Endothelial cell (in vitro differentiated cells): ENCODE results near the gene GSG1L. TPM values are rescaled to one million over a fixed set of nuclear protein-coding genes. Genes with fewer than 3 reads are reported as not detected.

Experiments
- DNase-seq: peaks from one replicate; pipeline ENCODE4 v3.0.0; 2021; ENCODE audit warnings: low spot score
- H3K27ac Mint-ChIP-seq: one replicate; pipeline ENCODE4 v1.8.0; 2021; ENCODE audit warnings: mixed read lengths, inconsistent platforms; ENCODE audit not compliant: unreplicated experiment
- H3K27me3 Mint-ChIP-seq: one replicate; pipeline ENCODE4 v1.8.0; 2021; ENCODE audit warnings: mild to moderate bottlenecking, moderate library complexity, mixed read lengths, inconsistent platforms; ENCODE audit not compliant: unreplicated experiment
- H3K36me3 Mint-ChIP-seq: one replicate; pipeline ENCODE4 v1.8.0; 2021; ENCODE audit warnings: mild to moderate bottlenecking, low read depth, mixed read lengths, inconsistent platforms; ENCODE audit not compliant: unreplicated experiment
- H3K4me1 Mint-ChIP-seq: one replicate; pipeline ENCODE4 v1.8.0; 2021; ENCODE audit warnings: mild to moderate bottlenecking, mixed read lengths, inconsistent platforms; ENCODE audit not compliant: unreplicated experiment
- H3K4me3 Mint-ChIP-seq: one replicate; pipeline ENCODE4 v1.8.0; 2021; ENCODE audit warnings: mild to moderate bottlenecking, mixed read lengths, inconsistent platforms; ENCODE audit not compliant: unreplicated experiment
- H3K9me3 Mint-ChIP-seq: one replicate; pipeline ENCODE4 v1.8.0; 2021; ENCODE audit warnings: mixed read lengths, inconsistent platforms; ENCODE audit not compliant: unreplicated experiment
- total RNA-seq: library from RNA; stranded (reverse); fragmentation: NEBNext Ultra II Directional; extraction: Animal tissue kit (Norgen Biotek cat#: 25700); gene quantifications from one replicate; pipeline ENCODE4 v1.2.1, GENCODE V29; 2021; ENCODE audit not compliant: unreplicated experiment
- TF ChIP-seq, protein P1 (sequence below): fragments of 200-600 bp; sonication (generic); IDR thresholded peaks from one replicate; pipeline ENCODE4 v1.5.0; 2021; ENCODE audit warnings: antibody characterized with exemption; ENCODE audit not compliant: unreplicated experiment

The GSG1L gene
- total RNA-seq, 1 donor from 2014 or later, result 0.38 TPM

DNA sequence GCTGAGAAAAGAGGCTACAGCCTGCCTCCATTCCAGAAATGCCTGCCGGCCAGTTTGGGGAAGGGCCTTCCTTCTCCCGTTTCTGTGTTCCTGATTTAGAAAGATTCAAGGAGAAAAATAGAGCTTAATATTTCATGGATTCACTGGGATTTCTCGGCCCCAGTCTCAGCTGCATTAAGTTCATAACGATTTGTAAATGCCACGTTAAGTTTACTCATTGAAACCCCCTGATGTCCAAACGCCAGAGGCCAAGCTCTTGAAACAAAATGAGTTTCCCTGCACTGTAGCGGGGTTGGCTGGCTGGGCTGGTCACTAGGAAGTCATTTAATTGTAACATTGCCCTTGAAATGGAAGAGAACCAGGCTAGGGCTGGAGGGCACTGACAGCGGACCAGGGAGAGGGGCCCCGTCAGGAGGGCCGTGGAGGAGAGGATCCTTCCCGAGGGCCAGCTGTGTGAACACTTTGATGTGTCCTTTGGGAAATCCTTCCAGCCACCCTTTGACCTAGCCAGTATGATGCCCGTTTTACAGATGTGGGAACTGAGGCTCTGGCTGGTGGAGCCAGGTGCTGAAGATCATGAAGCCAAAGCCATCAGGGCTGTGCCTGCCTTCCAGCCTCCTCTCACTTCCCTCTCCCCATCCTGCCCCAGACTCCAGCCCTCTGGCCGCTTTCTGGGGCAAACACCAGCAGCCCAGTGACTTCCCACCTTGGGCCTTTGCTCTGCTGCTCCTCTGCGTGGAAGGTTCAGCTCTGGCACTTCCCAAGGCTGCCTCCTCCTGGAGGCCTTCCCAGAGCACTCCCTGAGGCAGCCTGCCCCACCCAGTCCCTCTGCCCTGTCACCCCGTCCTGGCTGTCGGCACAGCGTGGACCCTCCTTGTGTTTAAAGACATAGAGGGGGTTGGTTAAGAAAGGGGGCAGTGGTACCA lies 293.0 kb downstream of the GSG1L start:
- Mint-ChIP-seq H3K27ac (no peak overlapping the region), H3K4me3 (no peak overlapping the region), H3K4me1 (peaks cover 3% of the 10 kb centered on the region), H3K9me3 (no peaks in the 10 kb centered on the region), H3K27me3 (peaks cover 4% of the 10 kb centered on the region), H3K36me3 (peaks cover 14% of the 10 kb centered on the region)
- DNase-seq, result no peak
- TF ChIP-seq, protein P1, sequence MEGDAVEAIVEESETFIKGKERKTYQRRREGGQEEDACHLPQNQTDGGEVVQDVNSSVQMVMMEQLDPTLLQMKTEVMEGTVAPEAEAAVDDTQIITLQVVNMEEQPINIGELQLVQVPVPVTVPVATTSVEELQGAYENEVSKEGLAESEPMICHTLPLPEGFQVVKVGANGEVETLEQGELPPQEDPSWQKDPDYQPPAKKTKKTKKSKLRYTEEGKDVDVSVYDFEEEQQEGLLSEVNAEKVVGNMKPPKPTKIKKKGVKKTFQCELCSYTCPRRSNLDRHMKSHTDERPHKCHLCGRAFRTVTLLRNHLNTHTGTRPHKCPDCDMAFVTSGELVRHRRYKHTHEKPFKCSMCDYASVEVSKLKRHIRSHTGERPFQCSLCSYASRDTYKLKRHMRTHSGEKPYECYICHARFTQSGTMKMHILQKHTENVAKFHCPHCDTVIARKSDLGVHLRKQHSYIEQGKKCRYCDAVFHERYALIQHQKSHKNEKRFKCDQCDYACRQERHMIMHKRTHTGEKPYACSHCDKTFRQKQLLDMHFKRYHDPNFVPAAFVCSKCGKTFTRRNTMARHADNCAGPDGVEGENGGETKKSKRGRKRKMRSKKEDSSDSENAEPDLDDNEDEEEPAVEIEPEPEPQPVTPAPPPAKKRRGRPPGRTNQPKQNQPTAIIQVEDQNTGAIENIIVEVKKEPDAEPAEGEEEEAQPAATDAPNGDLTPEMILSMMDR, result no peak

DNA sequence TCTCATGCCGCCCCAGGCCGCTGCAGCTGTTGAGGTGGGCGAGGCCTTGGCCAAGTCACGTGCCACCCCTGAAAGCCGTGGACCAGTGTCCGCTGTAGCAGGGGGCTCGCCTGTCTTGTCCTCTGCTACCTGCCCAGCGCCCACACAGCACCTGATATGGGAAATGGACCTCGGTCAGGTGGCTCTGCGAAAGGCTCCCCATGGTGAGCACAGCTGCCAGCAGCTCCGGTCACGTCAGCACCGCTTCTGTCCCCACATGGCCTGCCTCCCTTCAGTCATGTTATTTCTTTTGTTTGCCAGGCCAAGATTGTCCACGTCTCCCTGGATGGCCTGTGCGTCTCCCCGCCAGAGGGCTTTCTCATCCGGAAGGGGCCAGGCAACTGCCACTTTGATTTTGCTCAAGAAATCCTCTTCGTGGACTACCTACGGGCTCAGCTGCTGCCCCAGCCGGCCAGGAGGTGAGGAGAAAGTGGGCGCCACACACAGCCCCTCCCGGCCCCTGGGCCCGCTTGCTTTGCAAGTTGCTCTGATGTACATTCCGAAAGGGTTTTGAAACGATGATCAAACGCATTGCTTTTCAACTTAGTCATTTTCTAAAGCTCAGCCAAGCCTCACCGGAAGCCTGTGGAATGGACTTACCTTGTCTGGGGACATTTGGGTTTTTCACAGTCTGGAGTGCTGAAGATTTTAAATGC lies 293.8 kb downstream of the GSG1L start:
- Mint-ChIP-seq H3K27ac (no peak overlapping the region), H3K27me3 (peaks cover 2% of the 10 kb centered on the region), H3K9me3 (no peaks in the 10 kb centered on the region), H3K4me3 (no peak overlapping the region), H3K36me3 (peaks cover 19% of the 10 kb centered on the region), H3K4me1 (peaks cover 3% of the 10 kb centered on the region)
- TF ChIP-seq, protein P1, result no peak
- DNase-seq, result no peak

DNA sequence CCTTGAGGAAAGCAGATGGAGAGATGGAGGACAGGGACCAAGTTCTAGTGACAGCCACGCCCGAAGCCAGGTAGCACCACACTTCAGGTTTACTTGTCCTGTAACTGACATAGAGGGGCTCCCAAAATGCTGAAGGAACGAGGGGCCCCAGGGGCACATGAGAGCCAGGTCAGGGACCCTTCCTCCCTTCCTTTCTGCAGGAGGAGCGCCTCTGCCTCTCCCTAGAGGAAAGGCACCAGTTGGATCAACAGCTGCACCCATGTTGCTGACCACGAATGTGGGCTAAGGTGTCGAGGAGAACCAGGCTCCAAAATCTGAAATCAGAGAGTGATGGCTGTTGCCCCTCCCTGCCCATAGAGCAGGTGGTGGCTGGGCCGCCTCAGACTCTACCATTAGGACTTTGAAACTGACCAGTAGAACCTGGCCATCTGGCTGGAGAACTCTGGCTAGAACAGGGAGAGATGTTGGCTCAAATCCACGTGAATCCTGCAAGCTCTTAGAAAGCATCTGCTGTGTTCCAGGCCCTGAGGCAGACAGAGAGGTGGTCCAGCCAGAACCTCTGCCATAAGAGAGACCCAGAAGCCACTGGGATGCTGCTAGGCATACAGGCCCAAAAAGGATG lies 294.8 kb downstream of the GSG1L start:
- Mint-ChIP-seq H3K36me3 (peaks cover 28% of the 10 kb centered on the region), H3K4me3 (no peak overlapping the region), H3K4me1 (peaks cover 3% of the 10 kb centered on the region), H3K27me3 (peaks cover 2% of the 10 kb centered on the region), H3K27ac (no peak overlapping the region), H3K9me3 (no peaks in the 10 kb centered on the region)
- DNase-seq, result no peak
- TF ChIP-seq, protein P1, result no peak

DNA sequence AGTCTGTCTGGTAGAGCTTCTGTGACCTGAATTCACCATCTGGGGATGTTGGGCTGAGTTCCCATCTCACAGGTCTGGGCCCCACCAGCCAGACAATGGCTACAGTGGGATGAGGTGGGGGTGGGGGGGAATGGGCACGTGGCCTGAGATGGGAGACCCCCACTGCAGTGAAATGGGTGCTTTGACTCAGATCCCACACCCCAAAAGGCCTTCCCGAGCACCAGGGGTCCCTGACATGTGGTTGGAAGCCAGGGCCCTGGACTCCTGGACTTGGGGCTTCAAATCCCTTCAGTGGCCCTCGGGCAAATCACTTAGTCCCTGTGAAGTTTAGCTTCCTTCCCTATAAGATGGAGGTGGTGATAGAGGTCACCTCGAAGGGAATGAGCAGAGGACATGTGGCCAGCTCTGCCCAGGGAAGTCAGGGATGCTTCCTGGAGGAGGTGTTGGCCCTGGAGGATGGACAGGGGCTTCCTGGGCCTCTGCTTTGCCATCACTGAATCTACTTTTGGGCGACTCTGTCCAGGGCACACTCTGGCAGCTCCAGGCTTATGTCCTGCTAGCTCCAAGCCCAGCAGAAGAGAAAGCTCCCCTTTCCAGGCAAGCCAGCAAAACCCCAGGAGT lies 295.4 kb downstream of the GSG1L start:
- H3K27me3 Mint-ChIP-seq, result peaks cover 2% of the 10 kb centered on the region
- H3K4me1 Mint-ChIP-seq, result peaks cover 3% of the 10 kb centered on the region
- H3K9me3 Mint-ChIP-seq, result no peaks in the 10 kb centered on the region
- no peak overlapping the region for H3K27ac Mint-ChIP-seq
- DNase-seq, result no peak
- no peak overlapping the region for H3K4me3 Mint-ChIP-seq
- TF ChIP-seq, protein P1, result no peak
- peaks cover 31% of the 10 kb centered on the region for H3K36me3 Mint-ChIP-seq
